GM23338 (cell line): ENCODE measurements around the gene ASB2. TPM values are rescaled to one million over a fixed set of nuclear protein-coding genes. Genes with fewer than 3 reads are reported as not detected.

Experiments
- ATAC-seq: fragments of 200-7000 bp; cut with Tn5 transposase; 3 replicates; pipeline ENCODE4 v1.9.1; 2020
- DNase-seq: peaks from one replicate; pipeline ENCODE4 v3.0.0-alpha.2; 2015; ENCODE audit warnings: low spot score
- H2AFZ ChIP-seq: fragments of 200-600 bp; sonication (generic); 2 replicates; pipeline ENCODE4 v1.8.0; 2016; ENCODE audit warnings: antibody characterized with exemption, mild to moderate bottlenecking, moderate library complexity
- H3F3A ChIP-seq: fragments of 200-600 bp; sonication (generic); replicated peaks from 2 replicates; pipeline ENCODE4 v1.8.0; 2017; ENCODE audit warnings: antibody characterized with exemption, mixed run types, low read depth
- H3K27ac ChIP-seq: fragments of 200-600 bp; sonication (generic); 2 replicates; pipeline ENCODE4 v1.6.1; 2016; ENCODE audit warnings: low read depth
- H3K27me3 ChIP-seq: fragments of 200-600 bp; sonication (generic); 2 replicates; pipeline ENCODE4 v1.8.0; 2016; ENCODE audit warnings: mild to moderate bottlenecking, mixed run types, moderate library complexity; ENCODE audit not compliant: insufficient read depth
- H3K36me3 ChIP-seq: fragments of 200-600 bp; sonication (generic); 2 replicates; pipeline ENCODE4 v1.8.0; 2016; ENCODE audit warnings: mild to moderate bottlenecking; ENCODE audit not compliant: insufficient read depth
- H3K4me1 ChIP-seq: fragments of 200-600 bp; sonication (generic); 2 replicates; pipeline ENCODE4 v1.8.0; 2016; ENCODE audit warnings: mild to moderate bottlenecking, moderate library complexity; ENCODE audit not compliant: insufficient read depth
- H3K4me2 ChIP-seq: fragments of 200-600 bp; sonication (generic); 2 replicates; pipeline ENCODE4 v1.7.1; 2017; ENCODE audit warnings: mixed run types
- H3K4me3 ChIP-seq: fragments of 200-600 bp; sonication (generic); 2 replicates; pipeline ENCODE4 v1.6.1; 2016; ENCODE audit warnings: mixed run types
- H3K79me2 ChIP-seq: fragments of 200-600 bp; sonication (generic); replicated peaks from 2 replicates; pipeline ENCODE4 v1.8.0; 2017; ENCODE audit warnings: mild to moderate bottlenecking; ENCODE audit not compliant: insufficient read depth
- H3K9me2 ChIP-seq: fragments of 200-600 bp; sonication (generic); 2 replicates; pipeline ENCODE4 v1.8.0; 2017; ENCODE audit not compliant: insufficient read depth
- H4K20me1 ChIP-seq: fragments of 200-600 bp; sonication (generic); replicated peaks from 2 replicates; pipeline ENCODE4 v1.8.0; 2017; ENCODE audit warnings: mild to moderate bottlenecking; ENCODE audit not compliant: insufficient read depth
- H3K27ac Mint-ChIP-seq: 2 replicates; pipeline ENCODE4 v1.8.0; 2020; ENCODE audit warnings: inconsistent platforms, mild to moderate bottlenecking, moderate library complexity, mixed read lengths
- H3K27me3 Mint-ChIP-seq: 3 replicates; pipeline ENCODE4 v1.8.0; 2022; ENCODE audit warnings: low read depth, mild to moderate bottlenecking, moderate library complexity, mixed read lengths, inconsistent platforms; ENCODE audit not compliant: insufficient read depth, poor library complexity
- H3K36me3 Mint-ChIP-seq: 3 replicates; pipeline ENCODE4 v1.8.0; 2021; ENCODE audit warnings: low read depth, mild to moderate bottlenecking, inconsistent platforms, moderate library complexity, mixed read lengths
- H3K4me1 Mint-ChIP-seq: 3 replicates; pipeline ENCODE4 v1.8.0; 2020; ENCODE audit warnings: mild to moderate bottlenecking, inconsistent platforms, mixed read lengths
- H3K4me3 Mint-ChIP-seq: 3 replicates; pipeline ENCODE4 v1.8.0; 2021; ENCODE audit warnings: moderate library complexity, mild to moderate bottlenecking, inconsistent platforms, mixed read lengths
- H3K9me3 Mint-ChIP-seq: 3 replicates; pipeline ENCODE4 v1.8.0; 2020; ENCODE audit warnings: moderate library complexity, mild to moderate bottlenecking, inconsistent platforms, mixed read lengths
- CREB1 ChIP-seq: fragments of 250-450 bp; sonication (Bioruptor Pico); IDR thresholded peaks from 2 replicates; pipeline ENCODE4 v1.5.0; 2020; ENCODE audit warnings: low read depth, mild to moderate bottlenecking, moderate library complexity
- EZH2 ChIP-seq: fragments of 200-600 bp; sonication (generic); IDR thresholded peaks from one replicate; pipeline ENCODE4 v1.8.0; 2017; ENCODE audit warnings: antibody characterized with exemption, mild to moderate bottlenecking, low read depth; ENCODE audit not compliant: unreplicated experiment
- EZH2phosphoT487 ChIP-seq: fragments of 200-600 bp; sonication (generic); IDR thresholded peaks from one replicate; pipeline ENCODE4 v1.8.1; 2018; ENCODE audit warnings: antibody characterized with exemption; ENCODE audit not compliant: unreplicated experiment
- JUNB ChIP-seq: IDR thresholded peaks from one replicate; pipeline ENCODE4 v1.6.1; 2016; ENCODE audit warnings: antibody characterized with exemption; ENCODE audit not compliant: unreplicated experiment
- NANOG ChIP-seq: IDR thresholded peaks from 2 replicates; pipeline ENCODE4 v1.6.1; 2016; ENCODE audit warnings: antibody characterized with exemption, borderline replicate concordance
- POLR2AphosphoS5 ChIP-seq: IDR thresholded peaks from 2 replicates; pipeline ENCODE4 v1.6.1; 2016; ENCODE audit warnings: antibody characterized with exemption, low read depth
- STAT1 ChIP-seq: IDR thresholded peaks from one replicate; pipeline ENCODE4 v1.6.1; 2016; ENCODE audit warnings: antibody characterized with exemption; ENCODE audit not compliant: unreplicated experiment
- ZNF114 ChIP-seq: fragments of 250-450 bp; sonication (Bioruptor Pico); IDR thresholded peaks from 2 replicates; pipeline ENCODE4 v1.5.0; 2020; ENCODE audit warnings: mild to moderate bottlenecking, moderate library complexity
- ZNF331 ChIP-seq: fragments of 250-450 bp; sonication (Bioruptor Pico); IDR thresholded peaks from 2 replicates; pipeline ENCODE4 v1.5.0; 2020; ENCODE audit warnings: low read depth, mild to moderate bottlenecking, moderate library complexity
- polyA plus RNA-seq: library from polyadenylated mRNA; unstranded; fragments of >200 nt; fragmentation: Nextera tagmentation; extraction: Ambion mirVana; gene quantifications from 2 replicates; pipeline ENCODE4 v1.2.1, GENCODE V29; 2016
- total RNA-seq: library from RNA; depleted of rRNA; stranded (reverse); fragments of >200 nt; shearing (Covaris generic); gene quantifications from 2 replicates; pipeline ENCODE4 v1.2.3, GENCODE V29; 2014
- TF ChIP-seq, protein P1 (sequence below): IDR thresholded peaks from one replicate; pipeline ENCODE4 v1.6.1; 2018; ENCODE audit warnings: antibody characterized with exemption; ENCODE audit not compliant: unreplicated experiment
- TF ChIP-seq, protein P2 (sequence below), 2 experiments: fragments of 200-600 bp in 1 of 2; sonication (generic) in 1 of 2; conservative IDR thresholded peaks; 2 replicates each; pipeline versions ENCODE4 v1.5.1 to v1.6.1; 2016 to 2017; ENCODE audit warnings: antibody characterized with exemption in 2 of 2, low read depth in 2 of 2, mild to moderate bottlenecking in 2 of 2, moderate library complexity in 1 of 2

Gene ASB2
- total and polyA plus RNA-seq, 2 experiments from 2014 or later: 1.2 to 1.7 TPM

DNA sequence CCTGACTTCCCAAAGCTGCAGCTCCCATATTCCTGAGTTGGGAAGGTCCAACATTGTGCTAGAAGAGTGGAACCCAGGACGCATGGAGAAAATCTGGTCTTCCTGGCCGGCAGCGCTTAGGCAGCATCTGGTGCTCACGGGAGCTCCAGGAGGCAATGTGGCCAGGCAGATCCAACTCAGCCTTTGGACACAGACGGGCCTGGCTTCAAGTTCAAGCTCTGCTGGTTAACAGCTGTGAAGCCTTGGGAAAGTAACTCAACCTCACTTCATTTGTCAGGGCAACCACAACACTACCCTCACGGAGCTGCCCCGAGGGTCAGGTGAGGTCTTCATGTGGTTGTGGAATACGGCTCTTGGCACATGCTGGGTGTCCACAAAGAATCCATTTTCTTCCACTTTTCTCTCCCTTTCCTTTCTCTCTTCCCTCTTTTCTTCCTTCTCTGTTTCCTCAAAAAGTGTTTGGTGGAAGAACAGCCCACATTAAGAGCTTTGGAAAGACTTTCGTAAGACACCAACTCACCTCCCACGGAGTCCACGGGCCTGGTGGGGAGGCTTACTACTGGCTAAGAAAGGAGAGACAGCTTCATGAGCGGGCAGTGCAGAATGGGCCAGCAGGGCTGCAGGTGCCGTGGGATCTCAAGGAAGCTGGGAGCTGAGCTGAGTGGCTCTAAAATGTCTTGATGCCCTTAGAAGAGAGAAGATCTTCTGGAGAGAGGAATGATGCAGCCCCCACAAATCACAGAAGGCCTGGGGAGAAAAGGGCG, 51.6 kb downstream of the ASB2 start:
- Mint-ChIP-seq H3K9me3 (no peaks in the 10 kb centered on the region), H3K27me3 (peaks cover 9% of the 10 kb centered on the region), H3K27ac (no peak overlapping the region), H3K4me1 (no peaks in the 10 kb centered on the region; the same call in 1 of the 3 replicates), H3K36me3 (no peaks in the 10 kb centered on the region; the same call in 2 of the 3 replicates), H3K4me3 (no peak overlapping the region)
- Histone ChIP-seq H3K4me2 (no peak overlapping the region), H4K20me1 (no peaks in the 10 kb centered on the region), H3K36me3 (no peaks in the 10 kb centered on the region), H3K4me3 (no peak overlapping the region), H3K27me3 (no peaks in the 10 kb centered on the region), H3K27ac (no peak overlapping the region), H3K4me1 (no peaks in the 10 kb centered on the region), H3F3A (no peaks in the 10 kb centered on the region), H3K9me2 (no peaks in the 10 kb centered on the region), H3K79me2 (no peaks in the 10 kb centered on the region), H2AFZ (no peak overlapping the region)
- no peak for TF ChIP-seq CREB1 (CRISPR knock-in tag)
- TF ChIP-seq EZH2: no peak
- no peak for TF ChIP-seq POLR2AphosphoS5
- no peak for TF ChIP-seq JUNB
- TF ChIP-seq, protein P1, sequence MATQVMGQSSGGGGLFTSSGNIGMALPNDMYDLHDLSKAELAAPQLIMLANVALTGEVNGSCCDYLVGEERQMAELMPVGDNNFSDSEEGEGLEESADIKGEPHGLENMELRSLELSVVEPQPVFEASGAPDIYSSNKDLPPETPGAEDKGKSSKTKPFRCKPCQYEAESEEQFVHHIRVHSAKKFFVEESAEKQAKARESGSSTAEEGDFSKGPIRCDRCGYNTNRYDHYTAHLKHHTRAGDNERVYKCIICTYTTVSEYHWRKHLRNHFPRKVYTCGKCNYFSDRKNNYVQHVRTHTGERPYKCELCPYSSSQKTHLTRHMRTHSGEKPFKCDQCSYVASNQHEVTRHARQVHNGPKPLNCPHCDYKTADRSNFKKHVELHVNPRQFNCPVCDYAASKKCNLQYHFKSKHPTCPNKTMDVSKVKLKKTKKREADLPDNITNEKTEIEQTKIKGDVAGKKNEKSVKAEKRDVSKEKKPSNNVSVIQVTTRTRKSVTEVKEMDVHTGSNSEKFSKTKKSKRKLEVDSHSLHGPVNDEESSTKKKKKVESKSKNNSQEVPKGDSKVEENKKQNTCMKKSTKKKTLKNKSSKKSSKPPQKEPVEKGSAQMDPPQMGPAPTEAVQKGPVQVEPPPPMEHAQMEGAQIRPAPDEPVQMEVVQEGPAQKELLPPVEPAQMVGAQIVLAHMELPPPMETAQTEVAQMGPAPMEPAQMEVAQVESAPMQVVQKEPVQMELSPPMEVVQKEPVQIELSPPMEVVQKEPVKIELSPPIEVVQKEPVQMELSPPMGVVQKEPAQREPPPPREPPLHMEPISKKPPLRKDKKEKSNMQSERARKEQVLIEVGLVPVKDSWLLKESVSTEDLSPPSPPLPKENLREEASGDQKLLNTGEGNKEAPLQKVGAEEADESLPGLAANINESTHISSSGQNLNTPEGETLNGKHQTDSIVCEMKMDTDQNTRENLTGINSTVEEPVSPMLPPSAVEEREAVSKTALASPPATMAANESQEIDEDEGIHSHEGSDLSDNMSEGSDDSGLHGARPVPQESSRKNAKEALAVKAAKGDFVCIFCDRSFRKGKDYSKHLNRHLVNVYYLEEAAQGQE: no peak
- TF ChIP-seq, protein P2, sequence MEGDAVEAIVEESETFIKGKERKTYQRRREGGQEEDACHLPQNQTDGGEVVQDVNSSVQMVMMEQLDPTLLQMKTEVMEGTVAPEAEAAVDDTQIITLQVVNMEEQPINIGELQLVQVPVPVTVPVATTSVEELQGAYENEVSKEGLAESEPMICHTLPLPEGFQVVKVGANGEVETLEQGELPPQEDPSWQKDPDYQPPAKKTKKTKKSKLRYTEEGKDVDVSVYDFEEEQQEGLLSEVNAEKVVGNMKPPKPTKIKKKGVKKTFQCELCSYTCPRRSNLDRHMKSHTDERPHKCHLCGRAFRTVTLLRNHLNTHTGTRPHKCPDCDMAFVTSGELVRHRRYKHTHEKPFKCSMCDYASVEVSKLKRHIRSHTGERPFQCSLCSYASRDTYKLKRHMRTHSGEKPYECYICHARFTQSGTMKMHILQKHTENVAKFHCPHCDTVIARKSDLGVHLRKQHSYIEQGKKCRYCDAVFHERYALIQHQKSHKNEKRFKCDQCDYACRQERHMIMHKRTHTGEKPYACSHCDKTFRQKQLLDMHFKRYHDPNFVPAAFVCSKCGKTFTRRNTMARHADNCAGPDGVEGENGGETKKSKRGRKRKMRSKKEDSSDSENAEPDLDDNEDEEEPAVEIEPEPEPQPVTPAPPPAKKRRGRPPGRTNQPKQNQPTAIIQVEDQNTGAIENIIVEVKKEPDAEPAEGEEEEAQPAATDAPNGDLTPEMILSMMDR (conservative IDR thresholded peaks at IDR 0.05; ENCODE audit: low read depth in 2 of 2): no peak
- no peak for TF ChIP-seq ZNF114 (CRISPR knock-in tag)
- TF ChIP-seq EZH2phosphoT487: no peak
- no peak for TF ChIP-seq NANOG
- TF ChIP-seq STAT1: no peak
- DNase-seq (no peak), ATAC-seq (no peak)

DNA sequence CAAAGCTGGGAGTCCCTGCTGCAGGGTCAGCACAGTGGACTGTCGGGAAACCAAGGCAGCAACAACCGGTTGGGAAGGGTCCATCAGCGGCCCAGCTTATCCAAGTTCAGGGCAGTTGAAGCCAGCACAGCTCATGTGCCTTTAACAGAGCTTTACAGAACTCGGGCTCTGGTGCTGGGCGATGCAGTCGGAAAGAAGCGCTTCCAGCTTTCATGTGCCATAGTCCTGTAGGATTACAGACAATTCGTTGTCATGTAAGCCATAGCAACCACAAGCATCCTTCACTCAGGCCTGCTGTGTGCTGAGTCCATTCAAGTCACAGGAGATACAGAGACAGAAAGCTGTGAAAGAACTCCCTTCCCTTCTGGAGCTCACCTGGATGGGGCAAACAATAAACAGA, 52.7 kb downstream of the ASB2 start:
- Mint-ChIP-seq H3K4me3 (no peak overlapping the region), H3K27me3 (peaks cover 4% of the 10 kb centered on the region), H3K36me3 (no peaks in the 10 kb centered on the region), H3K4me1 (no peaks in the 10 kb centered on the region; the same call in 1 of the 3 replicates), H3K9me3 (no peaks in the 10 kb centered on the region; the same call in 2 of the 3 replicates), H3K27ac (no peak overlapping the region)
- no peak overlapping the region for H3K4me2 ChIP-seq
- H3K79me2 ChIP-seq: no peaks in the 10 kb centered on the region
- H3F3A ChIP-seq: no peaks in the 10 kb centered on the region
- H3K9me2 ChIP-seq: no peaks in the 10 kb centered on the region
- TF ChIP-seq ZNF114 (CRISPR knock-in tag) (no peak), ZNF331 (CRISPR knock-in tag) (no peak)
- H3K4me3 ChIP-seq: no peak overlapping the region
- no peaks in the 10 kb centered on the region for H3K36me3 ChIP-seq
- ATAC-seq: no peak
- no peaks in the 10 kb centered on the region for H3K4me1 ChIP-seq
- H3K27ac ChIP-seq: no peak overlapping the region
- no peaks in the 10 kb centered on the region for H3K27me3 ChIP-seq
- DNase-seq: no peak
- H2AFZ ChIP-seq: no peak overlapping the region
- no peaks in the 10 kb centered on the region for H4K20me1 ChIP-seq
